Upper lobe of left lung (tissue), 6 donors: ENCODE measurements around the gene COL23A1. TPM values are rescaled to one million over a fixed set of nuclear protein-coding genes. Genes with fewer than 3 reads are reported as not detected.

ENCODE experiments used
- ATAC-seq, 2 donors: fragments of 200-7000 bp; cut with Tn5 transposase; one replicate each; pipeline ENCODE4 v1.9.1; 2022; ENCODE audit warnings: mild to moderate bottlenecking in 2 of 2, moderate library complexity in 2 of 2; ENCODE audit not compliant: low FRiP score in 2 of 2
- DNase-seq, 2 donors: peaks; one replicate each; pipeline ENCODE4 v3.0.0-alpha.2; 2019 to 2020
- H3K27ac ChIP-seq, 4 donors: fragments of 200-600 bp; sonication (generic); one replicate each; pipeline ENCODE4 v1.5.1; 2016 to 2019
- H3K27me3 ChIP-seq, 4 donors: fragments of 200-600 bp; sonication (generic); one replicate each; pipeline ENCODE4 v1.5.1; 2017 to 2019
- H3K36me3 ChIP-seq, 4 donors: fragments of 200-600 bp; sonication (generic); one replicate each; pipeline ENCODE4 v1.5.1; 2016 to 2019
- H3K4me1 ChIP-seq, 4 donors: fragments of 200-600 bp; sonication (generic); one replicate each; pipeline ENCODE4 v1.5.1; 2018 to 2019
- H3K4me3 ChIP-seq, 4 donors: fragments of 200-600 bp; sonication (generic); one replicate each; pipeline ENCODE4 v1.5.1; 2017 to 2019; ENCODE audit warnings: mild to moderate bottlenecking in 2 of 4, moderate library complexity in 1 of 4
- H3K9me3 ChIP-seq, 4 donors: fragments of 200-600 bp; sonication (generic); one replicate each; pipeline ENCODE4 v1.5.1; 2018 to 2019
- CTCF ChIP-seq, 6 experiments: fragments of 450-650 bp in 4 of 6; fragments of 200-600 bp in 2 of 6; sonication (generic) in 2 of 6; IDR thresholded peaks; one replicate each; pipeline ENCODE4 v1.5.1; 2016 to 2019; ENCODE audit warnings: antibody characterized with exemption in 6 of 6
- EP300 ChIP-seq, 4 donors: sonication (generic); formaldehyde crosslinking; IDR thresholded peaks; one replicate each; pipeline ENCODE4 v1.5.1; 2017; ENCODE audit warnings: antibody characterized with exemption in 4 of 4, control low read depth in 2 of 4
- POLR2A ChIP-seq, 4 donors: fragments of 450-650 bp; IDR thresholded peaks; one replicate each; pipeline ENCODE4 v1.5.1; 2016 to 2017; ENCODE audit warnings: antibody characterized with exemption in 4 of 4, mild to moderate bottlenecking in 2 of 4
- POLR2AphosphoS5 ChIP-seq, 2 donors: sonication (generic); formaldehyde crosslinking; IDR thresholded peaks; one replicate each; pipeline ENCODE4 v1.5.1; 2017; ENCODE audit warnings: antibody characterized with exemption in 2 of 2
- WGBS, 2 donors: methylation state at CpG; one replicate each; pipeline ENCODE4 v1.1.5; 2017 to 2018; 5-methylcytosine and 5-hydroxymethylcytosine counted together
- total RNA-seq, 6 donors: library from RNA; depleted of rRNA in 4 of 6; stranded (reverse); fragments of >200 nt in 4 of 6; gene quantifications; one replicate each; pipeline versions ENCODE4 v1.1.0 to v1.2.1, GENCODE V29; 2016 to 2021
- donor health status: DM: no; HTN: no; CAD: no; lungs with moderate emphysema.
- donor health status: DM: no; HTN: yes; CAD: no; lungs with severe emphysema.

The COL23A1 gene
- total RNA-seq, 6 donors from 2014 or later, result 0.61 to 3.1 (median 1.5) TPM

GRCh38 chr5:178387061-178387855, 202.9 kb downstream of the COL23A1 start:
- no peaks in the 10 kb centered on the region for H3K9me3 ChIP-seq
- 71 to 73% methylated on average over 19 to 20 of the region's 20 CpGs for WGBS, 2 donors
- DNase-seq, result peak in 1 of 2 donors; percentile 16
- no peak overlapping the region for H3K27ac ChIP-seq
- no peak overlapping the region for H3K4me3 ChIP-seq
- H3K4me1 ChIP-seq, result peaks cover 0 to 7% (median 3%) of the 10 kb centered on the region in 4 donors
- no peaks in the 10 kb centered on the region for H3K36me3 ChIP-seq
- H3K27me3 ChIP-seq, result no peaks in the 10 kb centered on the region
- no peak for ATAC-seq
- no peak for TF ChIP-seq POLR2A (IDR thresholded peaks at IDR 0.05)
- TF ChIP-seq POLR2AphosphoS5 (IDR thresholded peaks at IDR 0.05), result no peak
- TF ChIP-seq CTCF (IDR thresholded peaks at IDR 0.05), result no peak
- no peak for TF ChIP-seq EP300 (IDR thresholded peaks at IDR 0.05)

GRCh38 chr5:178386336-178386931, 203.8 kb downstream of the COL23A1 start:
- Histone ChIP-seq H3K9me3 (no peaks in the 10 kb centered on the region), H3K36me3 (no peaks in the 10 kb centered on the region), H3K27me3 (no peaks in the 10 kb centered on the region), H3K4me3 (no peak overlapping the region), H3K27ac (no peak overlapping the region), H3K4me1 (peaks cover 0 to 6% (median 3%) of the 10 kb centered on the region in 4 donors)
- ATAC-seq (no peak), DNase-seq (peak; percentile 18 to 48)
- 83 to 85% methylated on average over 20 of the region's 20 CpGs for WGBS, 2 donors
- TF ChIP-seq POLR2A (IDR thresholded peaks at IDR 0.05) (no peak), EP300 (IDR thresholded peaks at IDR 0.05) (no peak), CTCF (IDR thresholded peaks at IDR 0.05) (no peak), POLR2AphosphoS5 (IDR thresholded peaks at IDR 0.05) (no peak)

GRCh38 chr5:178385496-178385890, 204.7 kb downstream of the COL23A1 start:
- ATAC-seq, result no peak
- no peaks in the 10 kb centered on the region for H3K27me3 ChIP-seq
- TF ChIP-seq POLR2AphosphoS5 (IDR thresholded peaks at IDR 0.05) (no peak), POLR2A (IDR thresholded peaks at IDR 0.05) (no peak), EP300 (IDR thresholded peaks at IDR 0.05) (no peak), CTCF (IDR thresholded peaks at IDR 0.05) (no peak)
- no peak overlapping the region for H3K27ac ChIP-seq
- DNase-seq, result no peak
- H3K36me3 ChIP-seq, result no peaks in the 10 kb centered on the region
- no peaks in the 10 kb centered on the region for H3K9me3 ChIP-seq
- no peak overlapping the region for H3K4me3 ChIP-seq
- WGBS, 2 donors, result 75 to 85% methylated on average over 4 to 13 of the region's 13 CpGs
- H3K4me1 ChIP-seq, result peaks cover 0 to 6% (median 3%) of the 10 kb centered on the region in 4 donors

- H3K4me3 ChIP-seq, result no peak overlapping the region
- peak in 1 of 2 donors; percentile 47 for DNase-seq
- H3K4me1 ChIP-seq, result peaks cover 0 to 6% (median 3%) of the 10 kb centered on the region in 4 donors
- H3K36me3 ChIP-seq, result no peaks in the 10 kb centered on the region
- TF ChIP-seq POLR2AphosphoS5 (IDR thresholded peaks at IDR 0.05) (no peak), POLR2A (IDR thresholded peaks at IDR 0.05) (no peak), CTCF (IDR thresholded peaks at IDR 0.05) (no peak), EP300 (IDR thresholded peaks at IDR 0.05) (no peak)
- H3K27ac ChIP-seq, result no peak overlapping the region
- H3K27me3 ChIP-seq, result no peaks in the 10 kb centered on the region
- WGBS, 2 donors, result 85 to 86% methylated on average over 13 to 15 of the region's 15 CpGs
- no peaks in the 10 kb centered on the region for H3K9me3 ChIP-seq
- no peak for ATAC-seq
Observed at GRCh38 chr5:178384816-178385495, 205.2 kb downstream of the COL23A1 start.
